HepG2 (cell line): ENCODE data around the gene SLC5A10. TPM values are rescaled to one million over a fixed set of nuclear protein-coding genes. Genes with fewer than 3 reads are reported as not detected.
A peak's percentile ranks its signal among the peaks of the same experiment; 100 is the strongest.

ENCODE experiments used
- ATF3 ChIP-seq: sonication (generic); formaldehyde crosslinking; IDR thresholded peaks from 2 replicates; pipeline ENCODE4 v1.4.0; 2020; ENCODE audit warnings: missing genetic modification reagents
- ATF7-NPFF ChIP-seq: sonication (generic); formaldehyde crosslinking; IDR thresholded peaks from 2 replicates; pipeline ENCODE4 v1.8.1; 2023; ENCODE audit warnings: mild to moderate bottlenecking, low read depth, missing genetic modification reagents, moderate library complexity
- BORCS8-MEF2B ChIP-seq: sonication (generic); formaldehyde crosslinking; IDR thresholded peaks from 2 replicates; pipeline ENCODE4 v1.8.0; 2022; ENCODE audit warnings: mild to moderate bottlenecking, missing genetic modification reagents
- CEBPB ChIP-seq: IDR thresholded peaks from 2 replicates; pipeline ENCODE4 v1.6.1; 2011; ENCODE audit warnings: low read depth, low read length, improper control_type of control experiment, borderline replicate concordance
- HMGXB4 ChIP-seq, 2 experiments: sonication (generic) in 1 of 2; formaldehyde crosslinking in 1 of 2; IDR thresholded peaks; 2 replicates each; pipeline versions ENCODE4 v1.4.0 to v1.6.1; 2018 to 2020; ENCODE audit warnings: missing genetic modification reagents in 2 of 2, borderline replicate concordance in 1 of 2, low read depth in 1 of 2, mild to moderate bottlenecking in 1 of 2, missing biosample characterization in 1 of 2
- ISL2 ChIP-seq: sonication (generic); formaldehyde crosslinking; IDR thresholded peaks from 2 replicates; pipeline ENCODE4 v1.5.0; 2020; ENCODE audit warnings: missing genetic modification reagents
- KDM4B ChIP-seq: sonication (generic); formaldehyde crosslinking; IDR thresholded peaks from 2 replicates; pipeline ENCODE4 v1.4.0; 2020; ENCODE audit warnings: missing genetic modification reagents
- MED13 ChIP-seq: sonication (generic); formaldehyde crosslinking; IDR thresholded peaks from 2 replicates; pipeline ENCODE4 v1.5.0; 2020; ENCODE audit warnings: missing genetic modification reagents
- MTF2 ChIP-seq: sonication (generic); formaldehyde crosslinking; IDR thresholded peaks from 2 replicates; pipeline ENCODE4 v1.5.0; 2020; ENCODE audit warnings: missing genetic modification reagents, borderline replicate concordance
- PHF20 ChIP-seq: sonication (generic); formaldehyde crosslinking; IDR thresholded peaks from 2 replicates; pipeline ENCODE4 v1.5.0; 2020; ENCODE audit warnings: mild to moderate bottlenecking, missing genetic modification reagents
- PRPF4 ChIP-seq: fragments of 200-400 bp; formaldehyde crosslinking; IDR thresholded peaks from 2 replicates; pipeline ENCODE4 v1.6.1; 2016; ENCODE audit warnings: low read length, low read depth; ENCODE audit not compliant: poor library complexity, severe bottlenecking
- SRSF4 ChIP-seq: fragments of 200-400 bp; formaldehyde crosslinking; IDR thresholded peaks from one replicate; pipeline ENCODE4 v1.6.1; 2018; ENCODE audit warnings: mild to moderate bottlenecking, low read depth, low read length, moderate library complexity; ENCODE audit not compliant: poor library complexity, severe bottlenecking
- TAF15 ChIP-seq: fragments of 200-400 bp; formaldehyde crosslinking; IDR thresholded peaks from one replicate; pipeline ENCODE4 v1.6.1; 2018; ENCODE audit warnings: mild to moderate bottlenecking, low read depth, low read length; ENCODE audit not compliant: poor library complexity, severe bottlenecking
- ZNF501 ChIP-seq: sonication (generic); formaldehyde crosslinking; IDR thresholded peaks from 2 replicates; pipeline ENCODE4 v1.5.1; 2020; ENCODE audit warnings: mild to moderate bottlenecking, moderate library complexity, missing genetic modification reagents
- ZNF549 ChIP-seq: sonication (generic); formaldehyde crosslinking; IDR thresholded peaks from 2 replicates; pipeline ENCODE4 v1.5.0; 2020; ENCODE audit warnings: missing genetic modification reagents
- ZNF597 ChIP-seq: sonication (generic); formaldehyde crosslinking; IDR thresholded peaks from 2 replicates; pipeline ENCODE4 v1.5.0; 2020; ENCODE audit warnings: missing genetic modification reagents
- ZNF639 ChIP-seq: conservative IDR thresholded peaks from 2 replicates; pipeline ENCODE4 v1.6.1; 2018; ENCODE audit warnings: missing genetic modification reagents
- polyA plus RNA-seq, 8 experiments: library from polyadenylated mRNA; depleted of rRNA in 3 of 8; stranded (reverse) in 7 of 8; unstranded in 1 of 8; fragments of >200 nt; fragmentation: Illumina TruSeq in 4 of 8; extraction: Trizol in 4 of 8; gene quantifications; 2 replicates each; pipeline versions ENCODE4 v1.2.1 to v1.2.3, GENCODE V29; 2011 to 2016; ENCODE audit warnings: low read depth in 4 of 8, missing spikeins in 1 of 8, mixed read lengths in 1 of 8; ENCODE audit not compliant: insufficient read depth in 1 of 8
- total RNA-seq, 5 experiments: library from RNA; depleted of rRNA; stranded (reverse); fragments of >200 nt; fragmentation: Illumina TruSeq; extraction: Trizol; gene quantifications; 2 replicates each; pipeline ENCODE4 v1.2.3, GENCODE V29; 2016; ENCODE audit warnings: low read depth in 1 of 5
- TF ChIP-seq, protein P1 (sequence below): IDR thresholded peaks from 2 replicates; pipeline ENCODE4 v1.6.1; 2018; ENCODE audit warnings: missing genetic modification reagents
- TF ChIP-seq, protein P2 (sequence below): sonication (generic); formaldehyde crosslinking; IDR thresholded peaks from 2 replicates; pipeline ENCODE4 v1.5.0; 2020; ENCODE audit warnings: missing genetic modification reagents
- TF ChIP-seq, protein P3 (sequence below): sonication (generic); formaldehyde crosslinking; IDR thresholded peaks from 2 replicates; pipeline ENCODE4 v1.8.1; 2022; ENCODE audit warnings: mild to moderate bottlenecking, missing genetic modification reagents

SLC5A10 gene
- total and polyA plus RNA-seq, 2 of the 13 experiments (the other 11 are each of a cell fraction or from before 2014, with no cell fraction given), result 0.05 TPM; not detected in 1

- TF ChIP-seq CEBPB (peak; percentile 17; the same call in 1 of the 2 replicates), ZNF597 (no peak), ATF7-NPFF (CRISPR knock-in tag) (no peak), HMGXB4 (CRISPR knock-in tag; IDR thresholded peaks at IDR 0.05; ENCODE audit: borderline replicate concordance in 1 of 2, low read depth in 1 of 2) (no peak), PRPF4 (no peak), ISL2 (CRISPR knock-in tag) (no peak), PHF20 (CRISPR knock-in tag) (no peak), ZNF549 (CRISPR knock-in tag) (no peak), TAF15 (no peak), KDM4B (CRISPR knock-in tag) (no peak), ATF3 (CRISPR knock-in tag) (no peak), ZNF639 (CRISPR knock-in tag) (no peak), SRSF4 (no peak), ZNF501 (CRISPR knock-in tag) (0 out of 2 replicates have a peak, but pooled peaks have one; percentile 24), MTF2 (CRISPR knock-in tag) (no peak), MED13 (CRISPR knock-in tag) (no peak), BORCS8-MEF2B (CRISPR knock-in tag) (no peak)
- TF ChIP-seq, protein P1, sequence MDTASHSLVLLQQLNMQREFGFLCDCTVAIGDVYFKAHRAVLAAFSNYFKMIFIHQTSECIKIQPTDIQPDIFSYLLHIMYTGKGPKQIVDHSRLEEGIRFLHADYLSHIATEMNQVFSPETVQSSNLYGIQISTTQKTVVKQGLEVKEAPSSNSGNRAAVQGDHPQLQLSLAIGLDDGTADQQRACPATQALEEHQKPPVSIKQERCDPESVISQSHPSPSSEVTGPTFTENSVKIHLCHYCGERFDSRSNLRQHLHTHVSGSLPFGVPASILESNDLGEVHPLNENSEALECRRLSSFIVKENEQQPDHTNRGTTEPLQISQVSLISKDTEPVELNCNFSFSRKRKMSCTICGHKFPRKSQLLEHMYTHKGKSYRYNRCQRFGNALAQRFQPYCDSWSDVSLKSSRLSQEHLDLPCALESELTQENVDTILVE (CRISPR knock-in tag), result no peak
- TF ChIP-seq, protein P2, sequence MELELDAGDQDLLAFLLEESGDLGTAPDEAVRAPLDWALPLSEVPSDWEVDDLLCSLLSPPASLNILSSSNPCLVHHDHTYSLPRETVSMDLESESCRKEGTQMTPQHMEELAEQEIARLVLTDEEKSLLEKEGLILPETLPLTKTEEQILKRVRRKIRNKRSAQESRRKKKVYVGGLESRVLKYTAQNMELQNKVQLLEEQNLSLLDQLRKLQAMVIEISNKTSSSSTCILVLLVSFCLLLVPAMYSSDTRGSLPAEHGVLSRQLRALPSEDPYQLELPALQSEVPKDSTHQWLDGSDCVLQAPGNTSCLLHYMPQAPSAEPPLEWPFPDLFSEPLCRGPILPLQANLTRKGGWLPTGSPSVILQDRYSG (CRISPR knock-in tag), result no peak
- TF ChIP-seq, protein P3, sequence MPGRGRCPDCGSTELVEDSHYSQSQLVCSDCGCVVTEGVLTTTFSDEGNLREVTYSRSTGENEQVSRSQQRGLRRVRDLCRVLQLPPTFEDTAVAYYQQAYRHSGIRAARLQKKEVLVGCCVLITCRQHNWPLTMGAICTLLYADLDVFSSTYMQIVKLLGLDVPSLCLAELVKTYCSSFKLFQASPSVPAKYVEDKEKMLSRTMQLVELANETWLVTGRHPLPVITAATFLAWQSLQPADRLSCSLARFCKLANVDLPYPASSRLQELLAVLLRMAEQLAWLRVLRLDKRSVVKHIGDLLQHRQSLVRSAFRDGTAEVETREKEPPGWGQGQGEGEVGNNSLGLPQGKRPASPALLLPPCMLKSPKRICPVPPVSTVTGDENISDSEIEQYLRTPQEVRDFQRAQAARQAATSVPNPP (CRISPR knock-in tag), result no peak
These were observed 740 bp upstream of the SLC5A10 start (continued) for GRCh38 chr17:18950944-18951905.
